ENCODE data around the gene VPS9D1. TPM values are rescaled to one million over a fixed set of nuclear protein-coding genes. Genes with fewer than 3 reads are reported as not detected.
"Not testable (repeated sequence)": the region's sequence is repeated elsewhere in the genome, so short reads cannot be mapped to it uniquely, and the experiment has no call there.

Gene VPS9D1
- total and polyA plus RNA-seq, 11 donors, result 7.3 to 20.2 (median 11.0) TPM

GRCh38 chr16:89695086-89695874 lies 25.4 kb downstream of the VPS9D1 start:
- WGBS, 4 donors, result 90 to 98% (median 92%) methylated on average over 22 to 31 of the region's 31 CpGs
- no peaks in the 10 kb centered on the region for H3K9me3 ChIP-seq
- no peak overlapping the region for H3K4me3 ChIP-seq
- no peaks in the 10 kb centered on the region for H3K27me3 ChIP-seq
- H3K36me3 ChIP-seq, result peaks cover 0 to 62% (median 43%) of the 10 kb centered on the region in 9 donors
- H3K4me1 ChIP-seq, result peaks cover 0 to 18% (median 7%) of the 10 kb centered on the region in 12 donors
- DNase-seq, result no peak
- ATAC-seq, result no peak
- no peak for TF ChIP-seq CTCF (IDR thresholded peaks at IDR 0.05)
- no peak for TF ChIP-seq POLR2A (IDR thresholded peaks at IDR 0.05)
- no peak overlapping the region for H3K27ac ChIP-seq
- intact Hi-C loops (cut with DNase I), result no loop called here

GRCh38 chr16:89694784-89695085 lies 26.0 kb downstream of the VPS9D1 start:
- H3K27me3 ChIP-seq; H3K9me3 ChIP-seq; DNase-seq; H3K27ac ChIP-seq; intact Hi-C loops (cut with DNase I); ATAC-seq; H3K4me3 ChIP-seq: not testable (repeated sequence)
- peaks cover 0 to 62% (median 43%) of the 10 kb centered on the region in 9 donors for H3K36me3 ChIP-seq
- WGBS, 4 donors, result 87 to 93% (median 92%) methylated on average over 6 to 23 of the region's 23 CpGs
- H3K4me1 ChIP-seq, result peaks cover 0 to 13% (median 3%) of the 10 kb centered on the region in 12 donors

- TF ChIP-seq CTCF (IDR thresholded peaks at IDR 0.05) (no peak), POLR2A (IDR thresholded peaks at IDR 0.05) (no peak)
- H3K4me1 ChIP-seq, result peaks cover 0 to 8% (median 0%) of the 10 kb centered on the region in 12 donors
- H3K27me3 ChIP-seq, result no peaks in the 10 kb centered on the region
- no peak for DNase-seq
- 86 to 91% (median 89%) methylated on average over 20 to 32 of the region's 32 CpGs for whole genome bisulfite sequencing, 4 donors
- intact Hi-C loops (cut with DNase I), result no loop called here
- no peak overlapping the region for H3K4me3 ChIP-seq
- no peak for ATAC-seq
- H3K27ac ChIP-seq, result no peak overlapping the region
- H3K9me3 ChIP-seq, result no peaks in the 10 kb centered on the region
- H3K36me3 ChIP-seq, result peaks cover 0 to 62% (median 43%) of the 10 kb centered on the region in 9 donors
Observed at GRCh38 chr16:89693931-89694783, 26.5 kb downstream of the VPS9D1 start.

GRCh38 chr16:89693289-89693731 lies 27.4 kb downstream of the VPS9D1 start:
- Histone ChIP-seq H3K27me3 (no peaks in the 10 kb centered on the region), H3K4me3 (no peak overlapping the region), H3K4me1 (peaks cover 0 to 8% (median 0%) of the 10 kb centered on the region in 12 donors), H3K36me3 (peaks cover 0 to 64% (median 43%) of the 10 kb centered on the region in 9 donors), H3K9me3 (no peaks in the 10 kb centered on the region), H3K27ac (no peak overlapping the region)
- intact Hi-C loops (cut with DNase I), result no loop called here
- no peak for TF ChIP-seq CTCF (IDR thresholded peaks at IDR 0.05)
- no peak for TF ChIP-seq POLR2A (IDR thresholded peaks at IDR 0.05)
- no peak for ATAC-seq
- WGBS, 4 donors, result 90 to 96% (median 93%) methylated on average over 8 to 11 of the region's 11 CpGs
- DNase-seq, result no peak
